Activated CD8-positive, alpha-beta memory T cell treated with anti-CD3 and anti-CD28 coated beads for 24 hours (primary cell): Measurements from ENCODE around the gene TP73.

Experiments
- DNase-seq: peaks from one replicate; pipeline ENCODE4 v3.0.0-alpha.2; 2020

TP73 gene

DNA sequence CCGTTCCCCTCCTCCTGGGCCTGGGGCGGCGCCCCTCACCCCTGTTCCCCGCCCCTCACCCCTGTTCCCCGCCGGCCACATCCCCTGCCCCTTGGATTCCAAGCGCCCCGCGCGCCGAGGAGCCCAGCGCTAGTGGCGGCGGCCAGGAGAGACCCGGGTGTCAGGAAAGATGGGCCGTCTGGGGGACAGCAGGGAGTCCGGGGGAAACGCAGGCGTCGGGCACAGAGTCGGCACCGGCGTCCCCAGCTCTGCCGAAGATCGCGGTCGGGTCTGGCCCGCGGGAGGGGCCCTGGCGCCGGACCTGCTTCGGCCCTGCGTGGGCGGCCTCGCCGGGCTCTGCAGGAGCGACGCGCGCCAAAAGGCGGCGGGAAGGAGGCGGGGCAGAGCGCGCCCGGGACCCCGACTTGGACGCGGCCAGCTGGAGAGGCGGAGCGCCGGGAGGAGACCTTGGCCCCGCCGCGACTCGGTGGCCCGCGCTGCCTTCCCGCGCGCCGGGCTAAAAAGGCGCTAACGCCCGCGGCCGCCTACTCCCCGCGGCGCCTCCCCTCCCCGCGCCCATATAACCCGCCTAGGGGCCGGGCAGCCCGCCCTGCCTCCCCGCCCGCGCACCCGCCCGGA lies at the start of gene TP73:
Gene TP73, plus strand, starts transcription at position 587 of the 618 bp plus-strand sequence. CDS start 29,850 bp downstream, outside the sequence.
- DNase-seq = peak; percentile 66

- no peak for DNase-seq
Observed at GRCh38 chr1:3603156-3603555, 49.2 kb upstream of the TP73 start.

DNA sequence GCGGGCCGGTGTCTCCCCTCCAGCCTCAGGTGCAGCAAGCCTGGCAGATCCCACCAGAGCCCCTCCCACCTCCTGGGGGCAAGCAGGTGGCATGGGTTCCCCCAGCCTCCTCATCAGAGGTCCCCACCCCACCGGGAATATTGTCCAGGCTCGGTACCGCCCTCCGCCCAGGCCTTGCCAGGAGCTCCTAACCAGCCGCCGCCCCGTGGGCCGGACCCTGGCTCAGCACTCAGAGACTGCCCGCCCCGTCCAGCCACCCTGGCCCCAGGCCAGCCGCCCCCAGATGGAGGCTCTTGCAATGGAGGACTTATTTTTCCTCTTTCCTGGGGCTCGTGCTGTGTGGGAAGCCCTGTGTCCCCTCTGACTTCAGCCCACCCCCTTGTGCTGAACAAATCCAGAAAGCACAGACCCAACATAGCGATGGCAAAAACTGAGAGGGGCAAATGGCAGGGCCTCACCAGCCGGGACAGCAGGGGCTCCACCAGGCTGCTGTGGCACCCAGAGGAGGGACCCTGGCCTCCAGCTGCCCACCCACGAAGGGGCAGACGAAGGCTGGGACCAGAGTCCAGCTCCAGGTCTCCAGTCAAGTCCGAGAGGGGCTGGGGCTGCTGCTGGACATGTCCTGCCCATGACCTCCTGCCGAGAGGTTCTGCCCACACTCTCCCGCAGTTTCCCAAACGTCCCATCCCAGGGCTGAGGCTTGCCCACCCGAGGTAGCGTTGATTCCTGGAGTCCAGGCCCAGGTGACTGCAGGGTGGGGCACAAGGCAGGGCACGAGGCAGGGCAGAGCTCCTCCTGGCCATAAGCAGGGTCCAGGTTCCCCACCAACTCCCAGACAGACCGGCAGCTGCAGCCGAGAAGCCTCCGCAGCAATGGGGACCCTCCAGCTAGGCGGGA lies 48.5 kb upstream of the TP73 start:
- no peak for DNase-seq

DNA sequence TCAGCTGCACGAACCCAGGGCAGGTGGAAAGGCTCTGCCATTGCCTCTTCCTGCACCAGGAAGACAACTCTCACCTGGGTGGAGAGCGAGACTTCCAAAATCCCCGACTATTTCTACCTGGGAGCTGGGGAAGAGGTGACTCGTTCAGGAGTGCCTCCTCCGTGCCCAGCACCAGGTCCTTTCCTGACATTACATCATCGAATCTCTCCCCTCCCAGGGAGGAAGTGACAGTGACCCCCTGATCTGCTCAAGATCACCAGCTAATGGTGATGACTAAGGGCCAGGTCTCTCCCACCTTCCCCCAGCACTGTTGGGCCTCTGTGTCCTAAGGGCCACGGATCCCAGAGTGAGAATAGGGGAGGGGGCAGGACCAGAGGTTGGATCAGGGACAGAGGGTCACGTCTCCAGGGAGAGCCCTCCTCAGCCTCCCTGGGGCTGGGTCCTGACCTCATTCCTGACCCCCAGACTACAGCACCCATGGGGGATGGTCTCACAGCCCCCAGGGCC lies 47.8 kb upstream of the TP73 start:
- no peak for DNase-seq

DNA sequence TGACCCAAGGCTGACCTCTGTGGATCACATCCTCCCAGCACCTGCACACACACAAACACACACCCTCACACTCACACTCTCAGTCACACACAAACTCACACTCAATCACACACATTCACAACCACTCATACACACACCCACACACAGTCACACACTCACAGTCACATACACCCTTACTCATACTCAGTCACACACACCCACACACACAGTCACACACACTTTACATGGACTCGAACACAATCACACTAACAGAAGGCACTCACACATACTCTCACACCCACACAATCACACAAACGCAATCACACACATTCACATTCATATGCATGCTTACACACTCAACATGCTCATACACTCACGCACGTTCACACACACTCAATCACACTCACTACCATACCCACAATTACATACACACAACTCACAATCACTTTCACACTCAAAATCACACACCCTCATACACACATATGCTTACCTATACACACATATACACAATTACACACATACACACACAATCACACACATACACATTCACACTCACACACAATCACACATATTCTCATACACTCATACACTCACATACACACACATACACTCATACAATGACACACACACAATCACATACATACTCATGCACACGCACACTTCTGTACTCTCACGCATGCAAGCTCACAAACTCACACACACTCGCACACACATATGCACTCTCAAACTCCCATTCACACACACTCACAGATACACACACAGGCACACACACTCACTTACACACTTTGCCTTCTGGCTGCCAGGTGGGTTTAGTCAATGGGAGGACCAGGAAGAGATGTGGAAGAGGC lies 47.1 kb upstream of the TP73 start:
- DNase-seq = no peak

DNA sequence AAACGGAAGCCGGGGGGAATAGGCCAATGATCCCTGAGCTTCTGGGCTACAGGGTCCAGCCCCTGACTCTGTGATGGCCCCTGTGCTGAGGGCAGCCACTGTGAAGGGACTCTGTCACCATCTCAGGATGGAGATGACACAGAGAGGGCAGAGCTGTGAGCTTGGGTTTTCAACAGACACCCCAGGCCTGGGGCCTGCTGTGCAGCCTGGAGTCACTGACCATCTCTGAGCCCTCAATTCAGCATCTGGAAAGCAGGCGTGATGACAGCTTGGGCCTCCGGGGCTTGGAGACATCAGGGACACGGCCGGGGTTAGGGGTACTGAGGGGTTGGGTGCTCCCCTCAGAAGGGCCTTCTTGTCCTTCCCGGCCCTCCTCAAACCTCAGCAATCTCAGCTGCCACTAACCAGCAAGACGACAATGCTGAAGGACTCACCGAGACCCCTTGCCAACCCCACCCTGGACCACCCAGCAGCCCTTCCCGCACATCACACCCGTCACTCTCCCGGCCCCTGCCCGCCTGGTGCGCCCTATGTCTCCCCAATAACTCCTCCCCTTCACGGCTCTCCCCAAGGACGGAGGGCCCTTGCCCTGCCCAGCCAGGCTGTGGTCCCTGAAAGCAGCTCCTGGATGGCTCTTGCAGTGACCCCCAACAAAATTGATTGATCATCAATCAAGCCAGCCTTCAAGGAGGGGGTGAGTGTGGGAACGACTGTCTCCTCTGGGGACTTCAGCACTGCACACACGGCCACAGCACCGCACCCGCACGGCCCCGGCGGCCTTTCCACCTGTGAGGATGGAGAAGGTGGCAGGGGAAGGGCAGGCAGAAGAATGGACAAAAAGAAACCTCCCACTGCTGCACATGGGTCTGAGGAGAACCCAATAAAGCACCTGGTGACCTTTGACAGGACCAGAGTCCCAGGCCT lies 45.3 kb upstream of the TP73 start:
- no peak for DNase-seq

DNA sequence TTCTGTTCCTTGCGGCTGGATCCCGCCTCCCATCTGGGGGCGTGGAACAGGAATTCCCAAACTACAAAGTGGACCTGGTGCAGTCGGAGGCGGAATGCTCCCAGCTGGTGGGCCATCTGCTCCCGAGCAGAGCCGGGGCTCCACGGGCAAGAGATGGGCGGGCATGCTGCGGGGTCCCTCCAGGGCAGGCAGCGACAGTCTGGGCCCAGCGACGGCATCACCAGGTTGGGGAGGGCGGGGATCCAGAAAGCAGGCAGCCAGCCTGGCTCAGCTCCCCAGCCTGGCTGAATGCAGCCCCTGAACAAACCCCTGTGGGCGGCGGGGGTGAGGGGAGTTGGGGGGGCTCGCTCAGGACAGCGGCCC lies 44.6 kb upstream of the TP73 start:
- no peak for DNase-seq

DNA sequence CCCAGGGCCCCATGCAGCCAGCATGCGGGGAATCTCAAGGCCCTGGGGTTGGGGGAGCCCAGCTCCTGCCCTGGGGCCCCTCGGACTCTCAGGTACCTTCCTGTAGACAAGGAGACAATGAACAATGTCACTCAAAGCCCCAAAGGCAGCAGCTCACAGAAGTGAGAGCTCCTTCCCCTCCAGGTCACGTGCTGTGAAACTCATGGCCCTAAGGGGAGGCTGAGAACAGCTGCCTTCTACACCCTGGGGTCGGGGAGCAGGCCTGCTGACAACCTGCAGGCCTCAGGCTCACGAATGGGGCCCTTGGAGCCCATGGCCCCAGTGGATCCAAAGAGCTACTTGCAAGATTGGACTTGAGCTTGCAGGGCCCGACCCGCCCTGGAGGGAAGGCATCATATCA lies 44.2 kb upstream of the TP73 start:
- DNase-seq = no peak

GRCh38 chr1:3609016-3609768 lies 43.1 kb upstream of the TP73 start:
- no peak for DNase-seq

DNA sequence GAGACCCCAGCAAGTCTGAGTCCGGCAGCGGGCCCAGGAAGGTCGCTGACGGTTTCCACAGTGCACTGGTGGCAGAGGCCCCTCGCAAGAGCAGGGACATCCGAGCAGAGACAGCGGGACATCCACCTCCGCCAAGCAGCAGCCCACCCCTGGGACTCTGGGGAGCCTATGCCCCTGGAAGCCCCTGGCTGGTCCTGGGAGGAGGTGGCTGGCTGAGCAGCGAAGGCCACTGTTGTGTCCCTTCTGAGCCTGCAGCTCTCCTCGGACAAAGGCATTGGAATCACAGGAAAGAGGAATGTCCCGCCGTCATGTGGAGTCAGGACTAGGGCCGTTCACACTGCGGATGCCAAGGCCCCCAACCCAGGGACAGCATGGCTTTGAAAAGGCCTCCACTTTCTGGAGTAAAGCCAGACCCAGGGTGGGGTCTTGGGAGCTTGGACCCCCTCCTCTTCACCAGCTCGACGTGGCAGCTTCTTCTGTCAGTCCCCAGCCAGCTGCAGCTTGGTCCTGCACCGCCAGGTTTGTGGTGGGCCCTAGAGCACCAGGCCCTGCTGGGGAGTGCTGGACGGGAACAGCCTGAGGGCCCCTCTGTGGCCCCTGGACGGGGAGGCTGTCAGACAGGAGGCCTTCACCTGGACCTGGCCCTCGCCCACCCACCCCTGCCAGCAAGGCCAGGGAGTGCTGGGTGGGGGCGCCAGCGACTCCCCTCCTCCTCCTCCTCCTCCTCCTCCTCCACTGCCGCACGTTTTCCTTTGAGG lies 42.4 kb upstream of the TP73 start:
- no peak for DNase-seq

GRCh38 chr1:3610527-3611169 lies 41.7 kb upstream of the TP73 start:
- DNase-seq = no peak

GRCh38 chr1:3611170-3612019 lies 40.9 kb upstream of the TP73 start, which contains the start of gene MEGF6:
TSS of gene MEGF6 (minus strand) at chr1:3611508. CDS start at chr1:3611268, 240 bp downstream.
- peak; percentile 85 for DNase-seq

DNA sequence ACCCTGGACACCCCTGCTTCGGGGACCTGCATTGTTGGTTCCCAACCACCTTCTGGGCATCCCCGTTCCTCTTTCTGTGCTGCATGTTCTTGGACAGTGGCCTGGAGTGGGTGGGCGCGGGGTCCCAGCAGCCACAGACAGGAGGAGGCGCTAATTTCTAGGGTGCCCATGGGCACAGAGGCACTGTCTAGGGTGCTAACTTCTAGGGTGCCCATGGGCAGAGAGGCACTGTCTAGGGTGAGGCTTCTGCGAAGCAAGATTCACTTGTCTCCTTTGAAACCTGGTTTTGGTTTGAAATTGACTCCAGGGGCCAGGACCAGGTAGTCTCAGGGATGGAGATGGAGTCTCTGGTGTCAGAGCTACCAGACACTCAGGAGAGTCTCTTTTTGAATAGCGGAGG lies 40.2 kb upstream of the TP73 start:
- no peak for DNase-seq

GRCh38 chr1:3614755-3615742 lies 37.3 kb upstream of the TP73 start:
- DNase-seq = no peak

- DNase-seq = no peak
Observed at GRCh38 chr1:3616861-3617260, 35.5 kb upstream of the TP73 start.

DNA sequence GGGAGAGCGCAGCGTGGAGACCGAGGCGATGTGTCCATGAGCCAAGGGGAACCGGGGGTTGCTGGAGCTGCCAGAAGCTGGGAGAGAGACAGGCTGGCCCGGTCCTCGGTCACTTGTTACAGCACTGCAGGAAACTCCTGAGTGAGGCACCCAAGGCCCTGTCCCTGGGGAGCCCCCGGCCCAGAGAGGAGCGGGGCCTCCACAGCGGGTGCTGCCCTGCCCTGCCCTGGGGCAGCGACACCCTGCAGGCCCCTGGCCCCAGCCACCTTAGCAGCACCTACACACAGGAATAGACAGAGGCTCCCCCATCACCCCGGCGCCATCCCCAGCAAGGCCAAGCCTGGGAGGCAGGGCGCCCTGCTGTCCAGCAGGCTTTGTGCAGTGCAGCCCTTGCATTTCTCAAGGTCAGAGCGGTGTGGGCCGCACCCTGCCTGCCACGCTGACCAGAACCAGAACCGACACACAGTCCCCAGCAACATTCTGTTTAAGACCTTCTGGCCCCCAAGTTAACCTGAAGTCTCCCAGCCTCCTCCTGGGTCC lies 34.4 kb upstream of the TP73 start:
- no peak for DNase-seq

GRCh38 chr1:3618531-3618880 lies 33.8 kb upstream of the TP73 start:
- DNase-seq = no peak
